Tibial nerve (tissue), 4 donors: ENCODE measurements around the gene PTK6.

Source experiments
- EP300 ChIP-seq, 2 donors: sonication (generic); formaldehyde crosslinking; IDR thresholded peaks; one replicate each; pipeline ENCODE4 v1.6.1; 2017; ENCODE audit warnings: antibody characterized with exemption in 2 of 2, mild to moderate bottlenecking in 1 of 2
- TF ChIP-seq, protein P1 (sequence below), 5 experiments: fragments of 200-600 bp in 3 of 5; fragments of 450-650 bp in 2 of 5; sonication (generic) in 3 of 5; IDR thresholded peaks; one replicate each; pipeline ENCODE4 v1.5.1; 2016 to 2019; ENCODE audit warnings: antibody characterized with exemption in 5 of 5, mild to moderate bottlenecking in 3 of 5, moderate library complexity in 2 of 5

DNA sequence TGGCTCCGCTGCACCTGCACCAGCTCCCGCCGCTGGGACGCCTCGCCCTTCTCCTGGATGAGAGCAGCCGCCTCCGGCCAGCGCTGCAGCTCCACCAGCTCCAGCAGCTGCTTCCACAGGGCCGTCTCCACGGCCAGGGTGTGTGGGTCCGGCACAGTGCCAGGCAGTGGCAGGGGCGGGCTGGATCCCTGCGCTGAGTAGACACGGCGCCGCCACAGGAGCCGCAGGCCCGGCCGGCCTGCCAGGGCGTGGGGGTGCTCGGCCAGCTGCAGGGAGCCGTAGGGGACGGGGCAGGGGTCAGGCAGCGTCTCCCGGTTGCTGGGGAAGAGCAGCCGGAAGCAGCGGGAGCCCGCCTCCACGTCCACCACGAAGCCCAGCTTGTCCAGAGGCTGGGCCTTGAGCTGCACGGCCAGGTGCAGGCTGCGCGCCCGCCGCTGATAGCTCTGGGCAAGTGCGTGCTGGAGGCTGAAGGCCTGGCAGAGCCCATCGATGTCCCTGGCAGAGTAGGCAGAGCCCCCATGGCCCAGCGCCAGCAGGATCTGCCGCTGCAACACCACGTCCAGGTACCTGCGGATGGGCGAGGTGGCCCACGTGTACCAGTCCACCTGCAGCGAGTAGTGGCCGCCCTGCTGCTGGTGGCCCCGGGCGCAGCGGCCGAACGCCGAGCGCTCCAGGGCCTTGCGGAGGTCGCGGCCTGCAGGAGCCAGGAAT, 26.2 kb upstream of the PTK6 start:
- TF ChIP-seq, protein P1, sequence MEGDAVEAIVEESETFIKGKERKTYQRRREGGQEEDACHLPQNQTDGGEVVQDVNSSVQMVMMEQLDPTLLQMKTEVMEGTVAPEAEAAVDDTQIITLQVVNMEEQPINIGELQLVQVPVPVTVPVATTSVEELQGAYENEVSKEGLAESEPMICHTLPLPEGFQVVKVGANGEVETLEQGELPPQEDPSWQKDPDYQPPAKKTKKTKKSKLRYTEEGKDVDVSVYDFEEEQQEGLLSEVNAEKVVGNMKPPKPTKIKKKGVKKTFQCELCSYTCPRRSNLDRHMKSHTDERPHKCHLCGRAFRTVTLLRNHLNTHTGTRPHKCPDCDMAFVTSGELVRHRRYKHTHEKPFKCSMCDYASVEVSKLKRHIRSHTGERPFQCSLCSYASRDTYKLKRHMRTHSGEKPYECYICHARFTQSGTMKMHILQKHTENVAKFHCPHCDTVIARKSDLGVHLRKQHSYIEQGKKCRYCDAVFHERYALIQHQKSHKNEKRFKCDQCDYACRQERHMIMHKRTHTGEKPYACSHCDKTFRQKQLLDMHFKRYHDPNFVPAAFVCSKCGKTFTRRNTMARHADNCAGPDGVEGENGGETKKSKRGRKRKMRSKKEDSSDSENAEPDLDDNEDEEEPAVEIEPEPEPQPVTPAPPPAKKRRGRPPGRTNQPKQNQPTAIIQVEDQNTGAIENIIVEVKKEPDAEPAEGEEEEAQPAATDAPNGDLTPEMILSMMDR (IDR thresholded peaks at IDR 0.05) = no peak
- no peak for TF ChIP-seq EP300 (IDR thresholded peaks at IDR 0.05)
